HepG2 (cell line): Measurements from ENCODE around the gene INPP4B. TPM values are rescaled to one million over a fixed set of nuclear protein-coding genes. Genes with fewer than 3 reads are reported as not detected.

Source experiments
- CC2D1A ChIP-seq: sonication (generic); formaldehyde crosslinking; IDR thresholded peaks from 2 replicates; pipeline ENCODE4 v1.8.1; 2023; ENCODE audit warnings: mild to moderate bottlenecking, missing genetic modification reagents
- DMTF1 ChIP-seq: sonication (generic); formaldehyde crosslinking; IDR thresholded peaks from 2 replicates; pipeline ENCODE4 v1.4.0; 2020; ENCODE audit warnings: mild to moderate bottlenecking, missing genetic modification reagents
- KLF13 ChIP-seq: sonication (generic); formaldehyde crosslinking; IDR thresholded peaks from 2 replicates; pipeline ENCODE4 v1.4.0; 2020; ENCODE audit warnings: mild to moderate bottlenecking, missing genetic modification reagents
- MYNN ChIP-seq: sonication (generic); formaldehyde crosslinking; IDR thresholded peaks from 2 replicates; pipeline ENCODE4 v1.4.0; 2020; ENCODE audit warnings: mild to moderate bottlenecking, low read depth, missing genetic modification reagents
- NKX3-1 ChIP-seq: sonication (generic); formaldehyde crosslinking; IDR thresholded peaks from 2 replicates; pipeline ENCODE4 v1.5.0; 2020; ENCODE audit warnings: missing genetic modification reagents
- SMC3 ChIP-seq: IDR thresholded peaks from 2 replicates; pipeline ENCODE4 v1.6.1; 2011; ENCODE audit warnings: low read length, improper control_type of control experiment
- TRIM22 ChIP-seq: fragments of 450-650 bp; IDR thresholded peaks from 2 replicates; pipeline ENCODE4 v1.6.1; 2017
- ZFP36 ChIP-seq: fragments of 150-350 bp; IDR thresholded peaks from 2 replicates; pipeline ENCODE4 v1.6.1; 2018; ENCODE audit warnings: borderline replicate concordance, low read length, low read depth; ENCODE audit not compliant: partially characterized antibody
- ZNF362 ChIP-seq: sonication (generic); formaldehyde crosslinking; IDR thresholded peaks from 2 replicates; pipeline ENCODE4 v1.4.0; 2020; ENCODE audit warnings: missing genetic modification reagents, mild to moderate bottlenecking, borderline replicate concordance
- ZNF761 ChIP-seq: sonication (generic); formaldehyde crosslinking; conservative IDR thresholded peaks from 2 replicates; pipeline ENCODE4 v1.4.0; 2020; ENCODE audit warnings: mild to moderate bottlenecking, missing genetic modification reagents
- polyA plus RNA-seq, 8 experiments: library from polyadenylated mRNA; depleted of rRNA in 3 of 8; stranded (reverse) in 7 of 8; unstranded in 1 of 8; fragments of >200 nt; fragmentation: Illumina TruSeq in 4 of 8; extraction: Trizol in 4 of 8; gene quantifications; 2 replicates each; pipeline versions ENCODE4 v1.2.1 to v1.2.3, GENCODE V29; 2011 to 2016; ENCODE audit warnings: low read depth in 4 of 8, missing spikeins in 1 of 8, mixed read lengths in 1 of 8; ENCODE audit not compliant: insufficient read depth in 1 of 8
- total RNA-seq, 5 experiments: library from RNA; depleted of rRNA; stranded (reverse); fragments of >200 nt; fragmentation: Illumina TruSeq; extraction: Trizol; gene quantifications; 2 replicates each; pipeline ENCODE4 v1.2.3, GENCODE V29; 2016; ENCODE audit warnings: low read depth in 1 of 5

Gene INPP4B
- total and polyA plus RNA-seq, 2 of the 13 experiments (the other 11 are each of a cell fraction or from before 2014, with no cell fraction given): not detected

GRCh38 chr4:142614621-142615323, 231.3 kb downstream of the INPP4B start (continued):
- TF ChIP-seq DMTF1: no peak
- no peak for TF ChIP-seq ZNF362 (CRISPR knock-in tag)
- TF ChIP-seq SMC3: no peak
- TF ChIP-seq ZFP36: no peak
- TF ChIP-seq NKX3-1 (CRISPR knock-in tag): no peak
- TF ChIP-seq ZNF761 (CRISPR knock-in tag): no peak
- no peak for TF ChIP-seq MYNN
- no peak for TF ChIP-seq TRIM22
- TF ChIP-seq KLF13 (CRISPR knock-in tag): no peak
- TF ChIP-seq CC2D1A (CRISPR knock-in tag): no peak
